Measurements from ENCODE around the gene AXDND1. TPM values are rescaled to one million over a fixed set of nuclear protein-coding genes. Genes with fewer than 3 reads are reported as not detected.

AXDND1 gene
- polyA plus RNA-seq, 1 donor from 2014 or later: 1.1 TPM

DNA sequence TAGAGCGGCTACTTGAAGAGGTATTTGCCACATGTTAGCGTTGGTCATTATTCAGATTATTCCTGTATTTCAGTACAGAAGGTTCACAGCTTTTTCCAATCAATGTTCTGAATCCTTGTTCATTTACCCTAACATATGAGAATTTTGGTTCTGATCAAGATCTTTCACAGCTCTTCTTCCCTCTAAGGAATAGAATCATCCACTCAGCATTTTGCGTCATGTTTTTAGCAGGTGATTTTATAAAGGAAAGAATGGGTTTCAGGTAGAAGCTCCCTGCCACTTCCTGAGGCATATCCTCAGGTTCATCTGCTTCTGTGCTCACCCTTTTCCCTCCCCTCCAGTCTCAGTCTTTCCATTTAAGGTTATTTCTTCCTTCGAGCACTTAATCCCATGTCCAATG is 143.6 kb downstream of the AXDND1 start:
- no peaks in the 10 kb centered on the region for H3K9me3 ChIP-seq (ENCODE audit: low read length)
- TF ChIP-seq, protein P1, sequence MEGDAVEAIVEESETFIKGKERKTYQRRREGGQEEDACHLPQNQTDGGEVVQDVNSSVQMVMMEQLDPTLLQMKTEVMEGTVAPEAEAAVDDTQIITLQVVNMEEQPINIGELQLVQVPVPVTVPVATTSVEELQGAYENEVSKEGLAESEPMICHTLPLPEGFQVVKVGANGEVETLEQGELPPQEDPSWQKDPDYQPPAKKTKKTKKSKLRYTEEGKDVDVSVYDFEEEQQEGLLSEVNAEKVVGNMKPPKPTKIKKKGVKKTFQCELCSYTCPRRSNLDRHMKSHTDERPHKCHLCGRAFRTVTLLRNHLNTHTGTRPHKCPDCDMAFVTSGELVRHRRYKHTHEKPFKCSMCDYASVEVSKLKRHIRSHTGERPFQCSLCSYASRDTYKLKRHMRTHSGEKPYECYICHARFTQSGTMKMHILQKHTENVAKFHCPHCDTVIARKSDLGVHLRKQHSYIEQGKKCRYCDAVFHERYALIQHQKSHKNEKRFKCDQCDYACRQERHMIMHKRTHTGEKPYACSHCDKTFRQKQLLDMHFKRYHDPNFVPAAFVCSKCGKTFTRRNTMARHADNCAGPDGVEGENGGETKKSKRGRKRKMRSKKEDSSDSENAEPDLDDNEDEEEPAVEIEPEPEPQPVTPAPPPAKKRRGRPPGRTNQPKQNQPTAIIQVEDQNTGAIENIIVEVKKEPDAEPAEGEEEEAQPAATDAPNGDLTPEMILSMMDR (IDR thresholded peaks at IDR 0.05; ENCODE audit: poor library complexity, severe bottlenecking): no peak
- TF ChIP-seq EZH2 (IDR thresholded peaks at IDR 0.05; ENCODE audit: borderline replicate concordance, insufficient read depth, low read length, poor library complexity, severe bottlenecking) (no peak), MXI1 (conservative IDR thresholded peaks at IDR 0.05; ENCODE audit: poor library complexity, severe bottlenecking) (no peak), SMC3 (conservative IDR thresholded peaks at IDR 0.05; ENCODE audit: poor library complexity) (no peak)
- H3K9ac ChIP-seq (ENCODE audit: low read length): no peak overlapping the region
- no peaks in the 10 kb centered on the region for H3K36me3 ChIP-seq (ENCODE audit: insufficient read depth, low read length)
- H3K79me2 ChIP-seq (replicated peaks; ENCODE audit: insufficient read depth, low read length): no peaks in the 10 kb centered on the region
- H3K4me2 ChIP-seq (ENCODE audit: low read length): no peak overlapping the region
- no peaks in the 10 kb centered on the region for H3K9me2 ChIP-seq (ENCODE audit: insufficient read depth, low read length)
- H4K20me1 ChIP-seq (ENCODE audit: insufficient read depth): no peaks in the 10 kb centered on the region
- H3K27ac ChIP-seq (ENCODE audit: low read length): no peak overlapping the region
- H3F3A ChIP-seq (ENCODE audit: insufficient read depth, low read length, poor library complexity, severe bottlenecking): no peaks in the 10 kb centered on the region
- no peak overlapping the region for H2AFZ ChIP-seq (ENCODE audit: low read depth, low read length)
- no peak overlapping the region for H3K4me3 ChIP-seq (ENCODE audit: low read length)
- no peaks in the 10 kb centered on the region for H3K27me3 ChIP-seq (ENCODE audit: insufficient read depth, low read depth, low read length)

DNA sequence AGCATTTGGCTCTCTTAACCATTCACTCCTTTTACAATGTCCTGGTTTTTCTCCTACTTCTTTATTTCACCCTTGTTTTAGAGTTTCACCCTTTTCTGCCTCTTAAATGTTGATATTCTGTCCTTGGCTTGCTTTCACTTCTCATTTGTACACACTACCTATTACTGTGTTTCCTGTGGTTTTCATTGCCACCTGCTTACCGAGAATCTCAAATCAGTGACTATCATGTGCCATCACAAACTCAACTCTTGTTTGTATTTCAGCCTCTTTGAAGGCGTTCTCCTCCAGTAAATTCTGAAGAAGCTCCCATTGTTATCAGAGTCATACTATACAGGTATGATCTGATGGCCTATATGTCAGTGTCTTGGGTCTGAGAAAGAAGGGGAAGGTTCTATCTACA is 144.3 kb downstream of the AXDND1 start:
- Histone ChIP-seq H2AFZ (ENCODE audit: low read depth, low read length) (no peak overlapping the region), H3K27ac (ENCODE audit: low read length) (no peak overlapping the region), H3K9me2 (ENCODE audit: insufficient read depth, low read length) (no peaks in the 10 kb centered on the region), H3K4me2 (ENCODE audit: low read length) (no peak overlapping the region), H3K27me3 (ENCODE audit: insufficient read depth, low read depth, low read length) (no peaks in the 10 kb centered on the region), H3K9me3 (ENCODE audit: low read length) (no peaks in the 10 kb centered on the region), H3K36me3 (ENCODE audit: insufficient read depth, low read length) (no peaks in the 10 kb centered on the region), H3K79me2 (replicated peaks; ENCODE audit: insufficient read depth, low read length) (no peaks in the 10 kb centered on the region), H3K9ac (ENCODE audit: low read length) (no peak overlapping the region), H3F3A (ENCODE audit: insufficient read depth, low read length, poor library complexity, severe bottlenecking) (no peaks in the 10 kb centered on the region), H3K4me3 (ENCODE audit: low read length) (no peak overlapping the region), H4K20me1 (ENCODE audit: insufficient read depth) (no peaks in the 10 kb centered on the region)
- no peak for TF ChIP-seq EP300 (conservative IDR thresholded peaks at IDR 0.05; ENCODE audit: poor library complexity, severe bottlenecking)
- no peak for TF ChIP-seq MXI1 (conservative IDR thresholded peaks at IDR 0.05; ENCODE audit: poor library complexity, severe bottlenecking)
- TF ChIP-seq EZH2 (IDR thresholded peaks at IDR 0.05; ENCODE audit: borderline replicate concordance, insufficient read depth, low read length, poor library complexity, severe bottlenecking): no peak
- TF ChIP-seq, protein P1 (IDR thresholded peaks at IDR 0.05; ENCODE audit: poor library complexity, severe bottlenecking): no peak
- TF ChIP-seq SMC3 (conservative IDR thresholded peaks at IDR 0.05; ENCODE audit: poor library complexity): no peak
- TF ChIP-seq, protein P2, sequence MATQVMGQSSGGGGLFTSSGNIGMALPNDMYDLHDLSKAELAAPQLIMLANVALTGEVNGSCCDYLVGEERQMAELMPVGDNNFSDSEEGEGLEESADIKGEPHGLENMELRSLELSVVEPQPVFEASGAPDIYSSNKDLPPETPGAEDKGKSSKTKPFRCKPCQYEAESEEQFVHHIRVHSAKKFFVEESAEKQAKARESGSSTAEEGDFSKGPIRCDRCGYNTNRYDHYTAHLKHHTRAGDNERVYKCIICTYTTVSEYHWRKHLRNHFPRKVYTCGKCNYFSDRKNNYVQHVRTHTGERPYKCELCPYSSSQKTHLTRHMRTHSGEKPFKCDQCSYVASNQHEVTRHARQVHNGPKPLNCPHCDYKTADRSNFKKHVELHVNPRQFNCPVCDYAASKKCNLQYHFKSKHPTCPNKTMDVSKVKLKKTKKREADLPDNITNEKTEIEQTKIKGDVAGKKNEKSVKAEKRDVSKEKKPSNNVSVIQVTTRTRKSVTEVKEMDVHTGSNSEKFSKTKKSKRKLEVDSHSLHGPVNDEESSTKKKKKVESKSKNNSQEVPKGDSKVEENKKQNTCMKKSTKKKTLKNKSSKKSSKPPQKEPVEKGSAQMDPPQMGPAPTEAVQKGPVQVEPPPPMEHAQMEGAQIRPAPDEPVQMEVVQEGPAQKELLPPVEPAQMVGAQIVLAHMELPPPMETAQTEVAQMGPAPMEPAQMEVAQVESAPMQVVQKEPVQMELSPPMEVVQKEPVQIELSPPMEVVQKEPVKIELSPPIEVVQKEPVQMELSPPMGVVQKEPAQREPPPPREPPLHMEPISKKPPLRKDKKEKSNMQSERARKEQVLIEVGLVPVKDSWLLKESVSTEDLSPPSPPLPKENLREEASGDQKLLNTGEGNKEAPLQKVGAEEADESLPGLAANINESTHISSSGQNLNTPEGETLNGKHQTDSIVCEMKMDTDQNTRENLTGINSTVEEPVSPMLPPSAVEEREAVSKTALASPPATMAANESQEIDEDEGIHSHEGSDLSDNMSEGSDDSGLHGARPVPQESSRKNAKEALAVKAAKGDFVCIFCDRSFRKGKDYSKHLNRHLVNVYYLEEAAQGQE (IDR thresholded peaks at IDR 0.05; ENCODE audit: borderline replicate concordance): no peak
- TF ChIP-seq RAD21 (conservative IDR thresholded peaks at IDR 0.05): no peak
- TF ChIP-seq TAF1 (IDR thresholded peaks at IDR 0.05; ENCODE audit: low read depth): no peak

All from neural cell (in vitro differentiated cells).